ENCODE data around the gene STARD3.

STARD3 gene

GRCh38 chr17:39672522-39673334 is 35.8 kb downstream of the STARD3 start:
- no peak for DNase-seq (ENCODE audit: low spot score)

DNA sequence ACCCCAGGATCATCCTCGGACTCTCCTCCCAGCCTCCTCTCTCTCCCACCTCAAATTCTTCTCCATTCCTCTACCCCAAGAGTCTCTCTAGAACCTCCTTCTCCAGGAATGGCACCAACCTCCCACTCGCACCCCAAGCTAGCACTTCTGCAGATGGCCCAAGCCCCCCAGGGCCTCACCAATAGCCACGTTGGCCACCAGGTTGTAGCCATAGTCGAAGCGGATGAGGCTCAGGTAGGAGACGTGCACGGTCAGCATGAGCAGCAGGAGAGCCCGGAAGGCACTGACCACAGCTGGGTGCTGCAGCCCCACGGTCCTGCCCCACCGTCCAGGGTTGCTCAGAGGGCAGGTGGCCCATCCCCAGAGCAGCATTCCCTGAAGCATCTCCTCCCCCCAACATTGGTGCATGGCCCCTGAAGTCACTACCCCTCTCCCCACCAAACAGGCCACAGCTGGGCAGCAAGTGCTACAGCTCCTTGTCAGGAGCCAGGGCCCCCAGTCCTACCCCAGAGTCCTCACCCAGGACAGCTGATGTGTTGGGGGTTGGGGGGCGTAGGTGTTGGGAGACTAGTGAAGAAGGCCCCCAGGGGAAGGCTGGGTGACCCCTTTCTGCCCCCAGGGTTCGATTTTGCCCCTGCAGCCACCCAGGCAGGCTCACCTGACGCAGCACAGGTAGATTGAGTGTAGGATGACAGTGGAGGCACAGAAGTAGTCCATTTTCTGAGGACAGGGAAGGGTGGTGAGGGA is 36.6 kb downstream of the STARD3 start:
- no peak for DNase-seq (ENCODE audit: low spot score)

- DNase-seq (ENCODE audit: low spot score), result no peak
Observed at GRCh38 chr17:39674179-39674578, 37.2 kb downstream of the STARD3 start.

GRCh38 chr17:39674702-39675389 is 37.9 kb downstream of the STARD3 start:
- DNase-seq (ENCODE audit: low spot score), result peak; percentile 42

DNA sequence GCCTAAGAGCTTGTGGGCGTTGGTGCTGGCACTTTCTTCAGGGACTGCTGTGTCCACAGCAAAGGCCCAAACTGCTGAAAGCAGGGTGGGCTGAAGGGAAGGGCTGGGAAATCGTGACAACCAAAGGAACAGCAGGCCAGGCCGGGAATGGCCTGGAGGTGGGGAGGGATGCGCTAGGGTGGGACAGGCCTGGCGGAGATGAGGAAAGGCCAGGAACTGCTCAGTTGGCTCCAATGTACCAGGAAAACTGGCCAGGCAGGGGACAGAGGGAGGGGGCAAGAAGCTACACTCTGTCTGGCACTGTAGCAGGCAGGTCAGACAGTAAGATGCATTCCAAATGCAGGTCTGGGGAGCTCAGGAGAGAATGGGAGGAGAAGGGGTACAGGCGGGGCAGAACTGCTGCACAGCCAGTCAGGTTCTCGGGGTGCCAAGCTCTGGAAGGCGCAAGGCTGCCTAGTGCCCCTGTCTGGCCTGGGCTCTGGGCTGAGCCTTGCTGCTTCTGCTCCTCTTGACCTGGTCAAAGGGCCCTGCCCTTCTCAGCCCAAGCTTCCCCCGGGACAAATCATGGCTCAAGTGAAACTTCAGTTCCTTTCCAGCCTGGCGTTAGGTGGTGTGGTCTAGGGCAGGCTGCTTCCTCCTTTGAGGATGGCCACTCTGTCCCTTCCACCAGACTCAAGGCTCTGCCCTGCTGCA is 38.6 kb downstream of the STARD3 start:
- no peak for DNase-seq (ENCODE audit: low spot score)

- DNase-seq (ENCODE audit: low spot score), result no peak
Observed at GRCh38 chr17:39676198-39676819, 39.4 kb downstream of the STARD3 start.

DNA sequence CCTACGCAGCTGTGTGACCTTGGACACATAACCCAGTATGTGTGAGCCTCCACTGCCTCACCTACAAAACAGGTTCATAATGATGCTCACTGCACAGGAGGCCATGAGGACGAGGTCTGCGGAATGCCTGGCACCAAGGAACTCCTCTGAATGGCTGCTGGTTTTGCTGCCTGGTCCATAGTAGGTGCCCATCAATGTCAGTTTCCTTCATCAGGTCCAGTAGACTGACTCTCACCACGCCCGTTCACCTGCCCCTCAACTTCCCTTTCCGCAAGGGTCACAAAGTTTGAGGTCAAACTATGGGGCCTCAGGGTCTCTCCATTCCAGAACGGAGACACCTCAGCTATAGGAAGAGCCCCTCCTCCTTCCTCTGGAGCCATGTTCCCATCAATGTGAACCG is 40.1 kb downstream of the STARD3 start:
- no peak for DNase-seq (ENCODE audit: low spot score)

DNA sequence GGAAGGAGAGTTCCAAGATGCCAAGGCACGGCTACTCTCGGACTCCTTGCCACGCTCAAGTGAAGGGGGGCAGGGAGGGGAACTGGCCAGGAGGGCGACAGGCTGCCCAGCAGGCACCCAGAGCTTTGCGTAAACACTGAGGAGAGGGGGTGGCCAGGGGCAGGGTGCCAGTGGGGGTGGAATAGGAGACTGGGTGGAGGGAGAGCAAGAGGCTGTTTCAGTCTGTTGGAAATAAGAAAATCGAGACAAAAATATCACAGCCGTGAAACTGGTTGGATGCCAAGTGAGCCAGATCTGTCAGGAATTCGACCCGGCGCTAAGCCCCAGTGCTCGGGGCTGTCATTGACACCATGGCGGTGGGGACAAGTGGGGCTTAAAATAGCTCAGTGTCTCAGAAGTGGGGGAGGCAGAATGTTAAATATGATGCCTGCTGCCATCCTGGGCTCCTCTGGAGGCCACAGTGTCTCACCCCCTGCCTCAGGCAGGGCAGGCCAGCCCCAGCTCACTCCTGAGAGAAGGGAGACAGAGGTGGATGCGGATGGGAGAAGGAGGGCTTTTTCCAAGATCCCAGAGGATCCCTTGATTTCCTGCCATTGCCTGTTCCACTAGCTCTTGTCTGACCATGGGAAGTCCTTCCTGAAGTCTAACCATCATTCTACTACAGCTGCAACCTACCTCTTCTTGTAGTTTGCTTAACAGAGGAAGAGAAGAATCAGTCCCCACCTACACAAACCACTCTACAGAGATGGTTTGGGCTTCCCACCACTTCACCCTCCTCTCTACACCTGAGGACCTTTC is 40.8 kb downstream of the STARD3 start:
- DNase-seq (ENCODE audit: low spot score), result no peak

DNA sequence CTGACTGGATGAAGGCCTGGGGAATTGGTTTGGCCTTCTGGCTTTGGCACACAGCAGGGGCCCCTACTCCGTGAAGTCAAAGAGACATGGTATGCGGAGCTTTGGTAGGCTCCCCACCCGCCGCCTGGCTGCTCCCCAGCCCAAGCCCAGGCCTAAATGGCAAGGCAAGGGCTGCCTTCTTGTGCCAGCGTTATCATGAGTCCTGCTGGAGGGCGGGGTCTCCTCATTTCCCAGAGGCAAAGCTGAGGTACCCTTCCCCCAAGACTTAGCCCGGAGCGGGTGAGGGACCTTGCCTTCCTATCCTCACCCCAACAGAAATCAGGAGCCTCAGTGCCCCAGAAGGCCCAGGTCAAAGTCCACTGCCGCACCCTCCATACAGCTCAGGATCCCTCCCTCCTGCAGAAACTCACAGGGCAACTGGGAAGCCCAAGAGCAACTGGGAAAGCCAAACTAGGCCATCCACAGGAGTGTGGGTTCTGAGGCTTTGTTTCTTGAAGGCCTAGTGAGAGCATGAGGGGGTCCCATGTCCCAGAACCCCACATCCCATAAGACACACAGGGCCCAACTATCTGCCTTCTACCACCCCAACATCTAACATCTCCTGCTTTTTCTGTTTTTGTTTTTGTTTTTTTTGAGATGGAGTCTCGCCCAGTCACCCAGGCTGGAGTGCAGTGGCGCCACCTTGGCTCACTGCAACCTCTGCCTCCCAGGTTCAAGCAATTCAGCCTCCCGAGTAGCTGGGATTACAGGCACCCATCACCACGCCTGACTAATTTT is 41.6 kb downstream of the STARD3 start:
- no peak for DNase-seq (ENCODE audit: low spot score)

DNA sequence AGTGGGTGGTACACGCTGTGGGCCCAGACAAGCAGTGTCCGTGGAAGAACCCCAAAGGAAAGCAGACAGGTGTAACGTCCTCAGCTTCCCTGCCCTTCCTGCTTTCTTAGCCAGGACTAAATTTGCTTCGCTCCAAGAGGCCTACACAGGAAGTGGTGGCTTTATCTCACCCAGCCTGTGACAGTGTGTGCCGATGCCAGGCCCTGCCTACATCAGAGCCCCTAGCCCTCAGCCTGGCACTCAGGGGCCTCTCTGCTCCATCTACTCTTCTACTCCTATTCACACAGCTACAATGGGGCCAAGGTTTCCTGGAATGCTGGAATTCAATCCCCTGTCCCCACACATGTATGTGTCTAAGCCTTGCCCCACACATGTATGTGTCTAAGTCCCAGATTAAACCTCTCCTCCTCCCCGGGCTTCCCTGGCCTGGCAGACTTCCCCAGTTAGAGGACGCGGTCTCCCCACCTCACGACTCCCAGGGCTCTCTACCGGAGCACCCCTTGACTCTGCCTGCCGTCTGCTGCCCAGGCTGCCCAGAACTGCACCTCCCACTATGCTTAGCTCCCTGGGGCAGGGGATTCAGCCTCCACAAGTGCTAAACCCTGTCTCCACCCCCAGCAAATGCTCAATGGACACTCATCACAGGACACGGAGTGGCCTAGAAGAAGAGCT is 42.7 kb downstream of the STARD3 start:
- DNase-seq (ENCODE audit: low spot score), result peak; percentile 40

- DNase-seq (ENCODE audit: low spot score), result no peak
Observed at GRCh38 chr17:39683295-39683939, 46.5 kb downstream of the STARD3 start.

- DNase-seq (ENCODE audit: low spot score), result no peak
Observed at GRCh38 chr17:39684369-39685192, 47.6 kb downstream of the STARD3 start.

GRCh38 chr17:39687101-39687545 is 50.2 kb downstream of the STARD3 start:
- DNase-seq (ENCODE audit: low spot score), result no peak

GRCh38 chr17:39687546-39688474 is 50.9 kb downstream of the STARD3 start, which contains the start of gene PGAP3:
TSS of gene PGAP3 (minus strand) at chr17:39688057. CDS start at chr17:39688014, 43 bp downstream.
- DNase-seq (ENCODE audit: low spot score), result peak; percentile 95

DNA sequence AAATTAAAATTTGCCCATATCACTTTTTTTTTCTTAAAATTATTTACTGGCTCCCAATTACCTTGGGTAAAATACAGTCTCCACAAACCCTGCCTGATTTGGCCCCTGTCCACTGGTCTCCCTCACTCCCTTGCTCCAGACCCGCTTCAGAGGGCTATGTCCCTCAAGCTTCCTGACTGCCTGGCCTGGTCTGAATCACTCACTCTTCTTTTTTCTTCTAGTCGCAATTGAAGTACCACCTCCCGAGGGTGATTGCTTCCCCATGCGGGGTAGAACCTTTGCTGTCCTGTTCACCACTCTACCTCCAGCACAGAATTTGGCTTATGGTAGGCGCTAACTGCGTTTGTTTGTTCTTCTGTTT is 51.5 kb downstream of the STARD3 start:
- DNase-seq (ENCODE audit: low spot score), result no peak

DNA sequence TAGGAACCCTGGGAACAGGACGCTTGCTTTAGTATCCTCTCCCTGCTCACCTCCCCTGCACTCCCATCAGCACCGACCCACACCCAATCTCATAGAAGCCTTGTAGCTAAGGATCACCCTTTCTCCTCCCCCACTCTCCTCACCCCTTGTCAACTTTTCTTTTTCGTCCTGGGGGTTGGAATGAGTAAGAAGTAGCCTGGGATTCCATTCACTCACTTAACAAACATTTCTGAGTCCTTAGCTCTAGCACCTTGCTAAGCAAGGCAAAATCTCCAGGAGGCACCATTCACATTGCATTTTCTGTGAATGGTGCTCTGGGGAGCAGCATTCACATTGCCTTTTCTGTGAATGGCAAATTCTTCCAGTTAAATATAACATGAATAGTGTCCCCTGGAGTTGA is 52.0 kb downstream of the STARD3 start:
- DNase-seq (ENCODE audit: low spot score), result no peak

DNA sequence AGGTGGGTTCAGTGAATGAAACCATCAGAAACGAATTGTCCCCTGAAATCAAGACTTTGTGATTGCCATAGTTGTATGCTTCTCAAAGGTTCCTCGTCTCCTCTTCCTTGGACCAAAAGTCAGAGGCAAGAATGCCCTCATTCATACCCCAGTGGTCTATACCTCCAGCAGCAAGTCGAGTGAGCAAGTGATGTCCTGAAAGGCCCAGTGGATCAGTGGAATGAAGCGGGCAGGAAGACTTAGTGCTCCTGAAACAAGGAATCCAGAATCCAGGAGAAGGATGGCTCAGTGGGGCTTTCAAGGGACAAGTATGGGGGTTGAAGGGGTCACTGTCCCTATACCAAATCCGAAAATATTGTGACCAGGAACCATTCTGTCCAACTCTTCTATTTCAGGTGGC is 57.6 kb downstream of the STARD3 start:
- no peak for DNase-seq (ENCODE audit: low spot score)
